ENCODE measurements around the gene SRRT.

Gene SRRT

GRCh38 chr7:100892364-100893317, 17.7 kb downstream of the SRRT start:
- H3K4me3 ChIP-seq (replicated peaks; ENCODE audit: low read depth, low read length), result no peak overlapping the region
- no peak for DNase-seq (ENCODE audit: low read depth)
- TF ChIP-seq CTCF (IDR thresholded peaks at IDR 0.05; ENCODE audit: low read length, missing control alignments), result no peak

- no peak for DNase-seq (ENCODE audit: low read depth)
- TF ChIP-seq CTCF (IDR thresholded peaks at IDR 0.05; ENCODE audit: low read length, missing control alignments), result no peak
- H3K4me3 ChIP-seq (replicated peaks; ENCODE audit: low read depth, low read length), result no peak overlapping the region
Measured at GRCh38 chr7:100893318-100893895, 18.5 kb downstream of the SRRT start.

GRCh38 chr7:100893910-100894721, 19.2 kb downstream of the SRRT start:
- no peak for TF ChIP-seq CTCF (IDR thresholded peaks at IDR 0.05; ENCODE audit: low read length, missing control alignments)
- peak overlapping the region; percentile 51 for H3K4me3 ChIP-seq (replicated peaks; ENCODE audit: low read depth, low read length)
- no peak for DNase-seq (ENCODE audit: low read depth)

GRCh38 chr7:100894860-100895700, 20.2 kb downstream of the SRRT start:
- peak overlapping the region; percentile 51 for H3K4me3 ChIP-seq (replicated peaks; ENCODE audit: low read depth, low read length)
- TF ChIP-seq CTCF (IDR thresholded peaks at IDR 0.05; ENCODE audit: low read length, missing control alignments), result peak; percentile 66
- no peak for DNase-seq (ENCODE audit: low read depth)

GRCh38 chr7:100895701-100895955, 20.7 kb downstream of the SRRT start, which contains the start of gene ACHE:
Gene ACHE, minus strand, starts transcription at chr7:100895888. Its CDS starts 1,656 bp downstream, at chr7:100894232.
- TF ChIP-seq CTCF (IDR thresholded peaks at IDR 0.05; ENCODE audit: low read length, missing control alignments), result no peak
- DNase-seq (ENCODE audit: low read depth), result no peak
- H3K4me3 ChIP-seq (replicated peaks; ENCODE audit: low read depth, low read length), result peak within 1 kb of the TSS; percentile 51

Measured in fibroblast of pulmonary artery (primary cell).